HepG2 (cell line): ENCODE data around the gene UNC5CL. TPM values are rescaled to one million over a fixed set of nuclear protein-coding genes. Genes with fewer than 3 reads are reported as not detected.

Experiments
- CBX2 ChIP-seq, 2 experiments: fragments of 200-600 bp in 1 of 2; sonication (generic); formaldehyde crosslinking in 1 of 2; IDR thresholded peaks; 2 replicates each; pipeline versions ENCODE4 v1.7.0 to v1.8.1; 2018 to 2022; ENCODE audit warnings: low read depth in 2 of 2, low read length in 1 of 2, mild to moderate bottlenecking in 1 of 2, missing genetic modification reagents in 1 of 2
- CBX5 ChIP-seq: sonication (generic); formaldehyde crosslinking; IDR thresholded peaks from 2 replicates; pipeline ENCODE4 v1.4.0; 2020; ENCODE audit warnings: missing genetic modification reagents, borderline replicate concordance
- ELF3 ChIP-seq: IDR thresholded peaks from 2 replicates; pipeline ENCODE4 v1.6.1; 2016; ENCODE audit warnings: missing genetic modification reagents, missing compliant biosample characterization
- ESRRA ChIP-seq: sonication (generic); formaldehyde crosslinking; IDR thresholded peaks from 2 replicates; pipeline ENCODE4 v1.5.1; 2020; ENCODE audit warnings: mild to moderate bottlenecking, low read depth, missing genetic modification reagents
- GABPA ChIP-seq, 2 experiments: IDR thresholded peaks; 2 replicates each; pipeline ENCODE4 v1.6.1; 2011 to 2016; ENCODE audit warnings: low read depth in 2 of 2, low read length in 1 of 2, missing biosample characterization in 1 of 2, missing genetic modification characterization in 1 of 2
- HDAC6 ChIP-seq: fragments of 200-600 bp; sonication (generic); IDR thresholded peaks from 2 replicates; pipeline ENCODE4 v1.7.0; 2017; ENCODE audit warnings: mild to moderate bottlenecking, antibody characterized with exemption, low read length, low read depth
- HNF4G ChIP-seq, 2 experiments: sonication (generic) in 1 of 2; formaldehyde crosslinking in 1 of 2; IDR thresholded peaks; 2 replicates each; pipeline versions ENCODE4 v1.4.0 to v1.6.1; 2011 to 2020; ENCODE audit warnings: borderline replicate concordance in 2 of 2, low read depth in 2 of 2, mild to moderate bottlenecking in 2 of 2, low read length in 1 of 2, missing genetic modification reagents in 1 of 2, moderate library complexity in 1 of 2
- NFRKB ChIP-seq: fragments of 450-650 bp; IDR thresholded peaks from 2 replicates; pipeline ENCODE4 v1.6.1; 2017
- POLR2AphosphoS5 ChIP-seq: IDR thresholded peaks from 2 replicates; pipeline ENCODE4 v1.6.1; 2012; ENCODE audit warnings: low read depth, low read length
- RCOR2 ChIP-seq: IDR thresholded peaks from 2 replicates; pipeline ENCODE4 v1.6.1; 2016; ENCODE audit warnings: missing biosample characterization, missing genetic modification reagents
- RFX1 ChIP-seq: fragments of 450-650 bp; IDR thresholded peaks from 2 replicates; pipeline ENCODE4 v1.6.1; 2017
- SSRP1 ChIP-seq: IDR thresholded peaks from 2 replicates; pipeline ENCODE4 v1.6.1; 2016; ENCODE audit warnings: control low read depth
- SUZ12 ChIP-seq: fragments of 150-350 bp; IDR thresholded peaks from 2 replicates; pipeline ENCODE4 v1.6.1; 2014; ENCODE audit warnings: low read depth, low read length
- ZNF263 ChIP-seq: sonication (generic); formaldehyde crosslinking; IDR thresholded peaks from 2 replicates; pipeline ENCODE4 v1.4.0; 2020; ENCODE audit warnings: missing genetic modification reagents
- ZNF598 ChIP-seq: sonication (generic); formaldehyde crosslinking; IDR thresholded peaks from 2 replicates; pipeline ENCODE4 v1.5.1; 2020; ENCODE audit warnings: mild to moderate bottlenecking, missing genetic modification reagents, borderline replicate concordance
- ZNF605 ChIP-seq: sonication (generic); formaldehyde crosslinking; IDR thresholded peaks from 2 replicates; pipeline ENCODE4 v1.8.0; 2022; ENCODE audit warnings: mild to moderate bottlenecking, missing genetic modification reagents
- ZNF747 ChIP-seq: sonication (generic); formaldehyde crosslinking; IDR thresholded peaks from 2 replicates; pipeline ENCODE4 v1.8.1; 2023; ENCODE audit warnings: missing genetic modification reagents, mild to moderate bottlenecking, borderline replicate concordance
- ZNF775 ChIP-seq: sonication (generic); formaldehyde crosslinking; IDR thresholded peaks from 2 replicates; pipeline ENCODE4 v1.4.0; 2020; ENCODE audit warnings: missing genetic modification reagents, mild to moderate bottlenecking, moderate library complexity, borderline replicate concordance
- ZNF792 ChIP-seq: IDR thresholded peaks from 2 replicates; pipeline ENCODE4 v1.6.1; 2016
- ZNF841 ChIP-seq: sonication (generic); formaldehyde crosslinking; IDR thresholded peaks from 2 replicates; pipeline ENCODE4 v1.8.1; 2023; ENCODE audit warnings: missing genetic modification reagents, borderline replicate concordance
- polyA plus RNA-seq, 8 experiments: library from polyadenylated mRNA; depleted of rRNA in 3 of 8; stranded (reverse) in 7 of 8; unstranded in 1 of 8; fragments of >200 nt; fragmentation: Illumina TruSeq in 4 of 8; extraction: Trizol in 4 of 8; gene quantifications; 2 replicates each; pipeline versions ENCODE4 v1.2.1 to v1.2.3, GENCODE V29; 2011 to 2016; ENCODE audit warnings: low read depth in 4 of 8, missing spikeins in 1 of 8, mixed read lengths in 1 of 8; ENCODE audit not compliant: insufficient read depth in 1 of 8
- total RNA-seq, 5 experiments: library from RNA; depleted of rRNA; stranded (reverse); fragments of >200 nt; fragmentation: Illumina TruSeq; extraction: Trizol; gene quantifications; 2 replicates each; pipeline ENCODE4 v1.2.3, GENCODE V29; 2016; ENCODE audit warnings: low read depth in 1 of 5
- TF ChIP-seq, protein P1 (sequence below), 2 experiments: sonication (generic) in 1 of 2; formaldehyde crosslinking in 1 of 2; IDR thresholded peaks; 2 replicates each; pipeline versions ENCODE4 v1.4.0 to v1.6.1; 2018 to 2020; ENCODE audit warnings: missing genetic modification reagents in 2 of 2, borderline replicate concordance in 1 of 2, low read depth in 1 of 2, mild to moderate bottlenecking in 1 of 2, missing biosample characterization in 1 of 2
- TF ChIP-seq, protein P2 (sequence below): sonication (generic); formaldehyde crosslinking; IDR thresholded peaks from 2 replicates; pipeline ENCODE4 v1.4.0; 2020; ENCODE audit warnings: mild to moderate bottlenecking, low read depth, missing genetic modification reagents
- TF ChIP-seq, protein P3 (sequence below): sonication (generic); formaldehyde crosslinking; IDR thresholded peaks from 2 replicates; pipeline ENCODE4 v1.4.0; 2020; ENCODE audit warnings: missing genetic modification reagents
- TF ChIP-seq, protein P4 (sequence below): sonication (generic); formaldehyde crosslinking; IDR thresholded peaks from 2 replicates; pipeline ENCODE4 v1.8.1; 2023; ENCODE audit warnings: mild to moderate bottlenecking, missing genetic modification reagents, borderline replicate concordance

The UNC5CL gene
- total and polyA plus RNA-seq, 2 of the 13 experiments (the other 11 are each of a cell fraction or from before 2014, with no cell fraction given) = 2.4 to 2.5 TPM

DNA sequence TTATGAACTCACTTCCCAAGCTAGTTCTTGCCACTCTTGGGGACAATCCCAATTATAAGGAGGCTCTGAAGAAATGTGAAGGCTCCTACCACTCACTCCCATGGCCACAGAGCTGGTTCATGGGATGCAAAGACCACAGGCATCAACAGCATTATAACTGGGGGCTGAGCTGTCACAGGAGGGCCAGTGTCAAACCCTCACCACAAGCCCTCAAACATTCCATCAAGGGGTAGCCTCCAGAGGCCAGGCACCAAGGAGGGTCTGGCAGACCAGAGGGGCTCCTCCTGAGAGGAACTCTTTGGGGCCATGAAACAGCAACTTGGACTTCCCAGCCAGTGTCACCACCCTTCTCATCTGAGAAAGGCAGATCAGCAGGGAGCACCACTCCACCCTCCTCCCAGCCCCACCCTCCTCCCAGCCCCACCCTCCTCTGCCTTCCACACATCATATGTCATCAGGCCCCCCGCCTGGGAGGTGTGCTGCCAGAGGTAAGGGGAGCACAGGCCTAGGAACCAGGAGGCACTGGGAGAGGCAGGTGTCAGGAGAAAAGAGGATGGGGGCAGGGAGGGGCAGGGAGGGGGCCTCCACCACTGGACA is 2.0 kb upstream of the UNC5CL start (continued):
- TF ChIP-seq HNF4G (IDR thresholded peaks at IDR 0.05; ENCODE audit: borderline replicate concordance, low read depth, low read length) (no peak), HNF4G (CRISPR knock-in tag; IDR thresholded peaks at IDR 0.05; ENCODE audit: borderline replicate concordance, low read depth) (no peak), RFX1 (no peak), HDAC6 (no peak), SUZ12 (no peak), CBX2 (IDR thresholded peaks at IDR 0.05; ENCODE audit: low read depth, low read length) (no peak), CBX2 (CRISPR knock-in tag; IDR thresholded peaks at IDR 0.05; ENCODE audit: low read depth) (no peak), RCOR2 (CRISPR knock-in tag) (no peak), ZNF605 (0 out of 2 replicates have a peak, but pooled peaks have one; percentile 12), ZNF841 (CRISPR knock-in tag) (no peak), ZNF263 (CRISPR knock-in tag) (peak; percentile 93), ZNF792 (CRISPR knock-in tag) (no peak), ESRRA (CRISPR knock-in tag) (0 out of 2 replicates have a peak, but pooled peaks have one; percentile 5), NFRKB (no peak), SSRP1 (CRISPR knock-in tag) (peak; percentile 92; the same call in 1 of the 2 replicates), GABPA (IDR thresholded peaks at IDR 0.05; ENCODE audit: low read depth, low read length) (no peak), GABPA (CRISPR knock-in tag; IDR thresholded peaks at IDR 0.05; ENCODE audit: low read depth) (no peak), ZNF598 (CRISPR knock-in tag) (0 out of 2 replicates have a peak, but pooled peaks have one; percentile 0), ZNF775 (no peak), CBX5 (CRISPR knock-in tag) (peak; percentile 7; the same call in 1 of the 2 replicates), ELF3 (CRISPR knock-in tag) (no peak), ZNF747 (no peak), POLR2AphosphoS5 (no peak)
- TF ChIP-seq, protein P1, sequence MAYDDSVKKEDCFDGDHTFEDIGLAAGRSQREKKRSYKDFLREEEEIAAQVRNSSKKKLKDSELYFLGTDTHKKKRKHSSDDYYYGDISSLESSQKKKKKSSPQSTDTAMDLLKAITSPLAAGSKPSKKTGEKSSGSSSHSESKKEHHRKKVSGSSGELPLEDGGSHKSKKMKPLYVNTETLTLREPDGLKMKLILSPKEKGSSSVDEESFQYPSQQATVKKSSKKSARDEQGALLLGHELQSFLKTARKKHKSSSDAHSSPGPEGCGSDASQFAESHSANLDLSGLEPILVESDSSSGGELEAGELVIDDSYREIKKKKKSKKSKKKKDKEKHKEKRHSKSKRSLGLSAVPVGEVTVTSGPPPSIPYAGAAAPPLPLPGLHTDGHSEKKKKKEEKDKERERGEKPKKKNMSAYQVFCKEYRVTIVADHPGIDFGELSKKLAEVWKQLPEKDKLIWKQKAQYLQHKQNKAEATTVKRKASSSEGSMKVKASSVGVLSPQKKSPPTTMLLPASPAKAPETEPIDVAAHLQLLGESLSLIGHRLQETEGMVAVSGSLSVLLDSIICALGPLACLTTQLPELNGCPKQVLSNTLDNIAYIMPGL (CRISPR knock-in tag; IDR thresholded peaks at IDR 0.05; ENCODE audit: borderline replicate concordance in 1 of 2, low read depth in 1 of 2) = peak in 1 of 2 experiments; percentile 7; a peak in 1 of 4 replicates
- TF ChIP-seq, protein P2, sequence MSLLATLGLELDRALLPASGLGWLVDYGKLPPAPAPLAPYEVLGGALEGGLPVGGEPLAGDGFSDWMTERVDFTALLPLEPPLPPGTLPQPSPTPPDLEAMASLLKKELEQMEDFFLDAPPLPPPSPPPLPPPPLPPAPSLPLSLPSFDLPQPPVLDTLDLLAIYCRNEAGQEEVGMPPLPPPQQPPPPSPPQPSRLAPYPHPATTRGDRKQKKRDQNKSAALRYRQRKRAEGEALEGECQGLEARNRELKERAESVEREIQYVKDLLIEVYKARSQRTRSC = no peak
- TF ChIP-seq, protein P3, sequence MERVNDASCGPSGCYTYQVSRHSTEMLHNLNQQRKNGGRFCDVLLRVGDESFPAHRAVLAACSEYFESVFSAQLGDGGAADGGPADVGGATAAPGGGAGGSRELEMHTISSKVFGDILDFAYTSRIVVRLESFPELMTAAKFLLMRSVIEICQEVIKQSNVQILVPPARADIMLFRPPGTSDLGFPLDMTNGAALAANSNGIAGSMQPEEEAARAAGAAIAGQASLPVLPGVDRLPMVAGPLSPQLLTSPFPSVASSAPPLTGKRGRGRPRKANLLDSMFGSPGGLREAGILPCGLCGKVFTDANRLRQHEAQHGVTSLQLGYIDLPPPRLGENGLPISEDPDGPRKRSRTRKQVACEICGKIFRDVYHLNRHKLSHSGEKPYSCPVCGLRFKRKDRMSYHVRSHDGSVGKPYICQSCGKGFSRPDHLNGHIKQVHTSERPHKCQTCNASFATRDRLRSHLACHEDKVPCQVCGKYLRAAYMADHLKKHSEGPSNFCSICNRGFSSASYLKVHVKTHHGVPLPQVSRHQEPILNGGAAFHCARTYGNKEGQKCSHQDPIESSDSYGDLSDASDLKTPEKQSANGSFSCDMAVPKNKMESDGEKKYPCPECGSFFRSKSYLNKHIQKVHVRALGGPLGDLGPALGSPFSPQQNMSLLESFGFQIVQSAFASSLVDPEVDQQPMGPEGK (CRISPR knock-in tag) = no peak
- TF ChIP-seq, protein P4, sequence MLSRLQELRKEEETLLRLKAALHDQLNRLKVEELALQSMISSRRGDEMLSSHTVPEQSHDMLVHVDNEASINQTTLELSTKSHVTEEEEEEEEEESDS = no peak
